Stimulated activated CD8-positive, alpha-beta memory T cell treated with anti-CD3 and anti-CD28 coated beads, Interleukin-12 subunit alpha, Interleukin-12 subunit beta, amount 100 ng/mL, for 24 hours (primary cell): ENCODE results near the gene TEAD1.

Source experiments
- DNase-seq: peaks from one replicate; pipeline ENCODE4 v3.0.0-alpha.2; 2020; ENCODE audit errors: extremely low read depth

Gene TEAD1

DNA sequence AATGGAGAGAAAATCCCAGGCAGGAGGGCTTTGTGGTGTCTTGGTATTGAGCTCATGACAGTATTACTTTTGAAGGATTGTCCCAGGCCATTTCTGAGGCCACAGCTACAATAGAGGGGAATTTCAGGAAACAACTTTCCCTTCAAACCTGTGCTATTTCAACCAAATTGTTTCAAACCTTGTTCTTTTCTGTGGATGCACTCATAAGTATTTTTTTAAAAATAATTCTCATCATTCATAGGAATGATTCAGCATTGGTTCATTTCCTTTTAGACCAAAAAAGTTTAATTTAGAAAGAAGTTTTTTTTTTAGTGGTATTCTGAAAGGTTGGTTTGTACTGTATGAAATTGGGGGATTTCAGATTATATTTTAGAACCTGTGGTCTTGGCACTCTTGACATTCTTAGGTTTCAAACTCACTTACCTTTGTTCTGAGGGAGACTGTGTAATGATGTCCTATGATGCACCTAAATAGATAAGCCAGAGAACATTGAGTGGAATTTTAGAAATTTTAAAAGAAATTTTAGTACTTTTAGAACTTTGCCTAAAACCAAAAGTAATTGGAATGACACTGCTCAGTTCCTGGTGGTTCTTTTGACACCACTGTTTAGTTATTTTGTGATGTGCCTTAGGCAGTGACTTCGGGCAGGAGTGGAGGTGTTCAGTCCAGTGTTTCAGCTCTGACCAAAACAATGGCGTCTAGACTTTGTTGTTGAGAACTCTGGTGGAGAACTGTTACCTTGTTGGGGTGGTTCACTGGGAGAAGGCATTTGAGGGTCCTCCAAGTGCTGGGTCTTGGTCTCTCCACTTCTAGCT is 12.2 kb downstream of the TEAD1 start:
- no peak for DNase-seq

DNA sequence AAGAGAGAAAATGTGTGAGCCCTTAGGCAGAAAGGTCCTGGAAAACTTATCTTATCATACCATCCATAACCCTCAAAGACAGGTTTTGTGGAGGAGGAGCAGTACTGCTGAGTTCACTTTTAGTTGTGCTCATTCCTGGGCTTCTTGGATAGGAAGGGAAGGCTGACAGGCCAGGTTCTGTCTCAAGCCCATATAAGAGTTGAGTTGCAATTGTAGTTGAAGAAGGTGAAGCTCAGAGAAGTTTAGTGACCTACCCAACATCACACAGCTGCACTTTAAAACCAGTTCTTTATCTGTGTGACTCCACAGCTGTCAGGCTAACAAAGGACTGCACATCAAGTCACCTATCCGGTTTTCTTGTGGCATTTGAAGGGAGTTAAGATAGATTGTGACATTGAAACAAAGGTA is 13.0 kb downstream of the TEAD1 start:
- no peak for DNase-seq

DNA sequence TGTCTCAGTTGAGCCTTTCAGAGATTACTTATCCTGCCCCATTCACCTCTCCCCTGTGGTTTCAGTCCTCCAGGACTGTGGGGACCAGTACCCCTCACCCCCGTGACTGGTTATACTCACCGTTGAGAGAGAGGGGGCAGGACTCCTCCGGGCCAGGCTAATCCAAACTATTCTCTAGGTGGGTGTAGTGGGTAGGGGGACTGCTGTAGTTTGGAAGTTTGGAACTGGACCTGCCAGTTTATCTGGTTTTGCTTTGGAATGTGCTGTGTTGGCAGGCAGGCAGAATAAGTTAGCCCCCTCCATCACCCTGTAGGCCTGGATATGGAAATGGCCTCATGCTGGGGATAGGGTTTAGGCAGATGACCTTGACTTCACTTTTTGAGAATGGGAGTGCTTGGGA is 13.5 kb downstream of the TEAD1 start:
- no peak for DNase-seq

DNA sequence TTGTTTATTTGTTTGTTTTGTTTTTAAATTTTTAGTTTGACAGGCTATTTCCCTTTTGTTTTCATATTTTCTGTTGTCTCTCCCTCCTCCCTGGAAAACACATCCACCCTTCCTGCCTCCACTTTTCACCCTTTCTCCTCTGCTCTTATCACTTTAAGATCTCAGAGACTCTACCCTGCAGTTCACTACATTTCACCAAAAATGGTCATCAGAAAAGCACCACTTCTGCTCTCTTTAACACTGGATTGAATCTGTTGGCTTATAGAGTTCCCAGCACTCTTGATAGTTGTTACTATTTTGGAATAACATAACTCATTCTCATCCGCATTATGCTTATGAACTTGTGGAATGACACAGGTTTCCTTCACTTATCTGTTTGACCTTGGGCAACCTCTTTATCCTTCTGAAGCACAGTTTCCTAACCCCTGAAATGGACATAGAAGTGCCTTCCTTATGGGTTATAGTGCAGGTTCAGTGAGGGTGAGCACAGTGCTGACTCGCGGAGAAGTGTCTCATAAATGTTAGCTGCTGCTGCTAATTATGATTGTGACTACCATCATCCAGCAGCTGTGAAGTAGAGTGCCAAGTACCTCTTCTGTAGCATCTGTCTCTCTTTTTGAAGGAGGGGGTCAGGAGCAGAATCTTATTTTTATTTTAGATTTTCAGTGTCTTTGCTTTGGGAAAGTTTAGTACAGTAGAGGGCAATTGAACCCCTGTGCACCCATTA is 15.0 kb downstream of the TEAD1 start:
- DNase-seq: no peak

DNA sequence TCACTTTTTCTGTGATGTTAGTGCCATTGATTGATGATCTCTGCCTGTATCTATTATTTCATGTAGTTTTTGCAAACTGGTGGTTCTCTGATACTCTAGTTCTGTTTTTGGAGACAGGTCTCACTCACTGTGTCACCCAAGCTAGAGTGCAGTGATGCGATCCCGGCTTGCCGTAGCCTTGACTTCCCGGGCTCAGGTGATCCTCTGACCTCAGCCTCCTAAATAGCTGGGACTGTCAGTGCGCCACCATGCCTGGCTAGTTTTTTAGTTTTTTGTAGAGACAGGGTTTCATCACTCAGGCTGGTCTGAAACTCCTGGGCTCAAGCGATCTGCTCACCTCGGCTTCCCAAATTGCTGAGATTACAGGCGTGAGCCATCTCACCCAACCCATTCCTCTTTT is 16.4 kb downstream of the TEAD1 start:
- no peak for DNase-seq

DNA sequence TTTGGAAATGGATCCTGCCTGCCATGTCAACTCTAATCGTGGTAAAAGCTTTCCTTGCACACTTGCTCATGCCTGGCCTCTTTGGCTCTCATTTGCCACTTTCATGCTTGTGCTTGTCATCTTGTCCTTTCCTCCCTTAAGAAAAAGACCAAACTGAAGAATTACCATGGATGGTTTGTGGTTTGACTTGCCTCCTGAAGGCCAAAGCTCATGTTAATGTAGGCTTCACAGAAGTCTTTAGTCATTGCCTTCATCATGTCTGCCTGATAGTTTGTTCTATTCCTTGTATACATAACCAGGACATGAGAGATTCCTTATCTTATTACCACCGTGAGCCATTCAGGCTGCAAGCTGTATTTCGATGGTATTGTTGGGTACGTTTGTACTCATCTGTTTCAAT is 17.3 kb downstream of the TEAD1 start:
- DNase-seq: no peak

DNA sequence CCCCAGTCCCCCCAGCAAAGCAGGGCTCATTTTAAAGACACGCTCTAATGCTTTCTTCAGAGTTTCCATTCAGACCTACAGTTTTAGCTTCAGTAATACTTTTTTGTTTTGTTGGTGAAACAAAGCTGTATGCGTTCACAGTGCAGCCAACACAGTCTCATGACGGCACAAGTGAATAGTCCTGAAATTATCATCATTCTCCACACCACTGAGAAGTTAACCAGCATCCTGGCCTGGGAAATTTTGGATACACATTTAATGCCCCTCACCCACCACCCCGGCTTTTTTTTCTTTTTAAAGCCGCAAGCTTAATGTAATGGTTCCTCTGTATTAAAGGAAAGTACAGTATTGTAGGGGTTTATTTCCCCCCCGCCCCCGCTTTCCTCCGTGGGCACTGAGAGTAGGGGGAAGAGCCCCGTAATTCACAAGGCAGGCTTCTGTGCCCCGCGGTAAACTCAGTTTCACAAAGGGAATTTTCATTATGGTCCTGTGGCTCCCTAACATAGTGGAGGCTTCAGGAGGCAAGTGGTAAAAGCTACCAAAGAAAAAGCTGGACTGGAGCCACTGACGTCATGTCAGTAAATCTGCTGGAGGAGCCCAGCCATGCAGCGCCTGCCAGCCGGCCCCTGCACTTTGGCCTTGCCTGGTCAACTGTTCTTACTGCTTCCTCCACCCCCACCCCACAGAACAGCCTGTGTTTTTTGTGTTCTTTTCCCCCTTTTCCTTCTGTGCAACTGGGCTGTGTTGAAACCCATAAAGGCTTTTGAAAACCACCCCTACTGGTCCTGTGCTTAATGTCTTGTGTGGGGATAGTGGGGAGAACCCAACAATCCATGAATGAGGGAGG is 18.2 kb downstream of the TEAD1 start:
- no peak for DNase-seq

DNA sequence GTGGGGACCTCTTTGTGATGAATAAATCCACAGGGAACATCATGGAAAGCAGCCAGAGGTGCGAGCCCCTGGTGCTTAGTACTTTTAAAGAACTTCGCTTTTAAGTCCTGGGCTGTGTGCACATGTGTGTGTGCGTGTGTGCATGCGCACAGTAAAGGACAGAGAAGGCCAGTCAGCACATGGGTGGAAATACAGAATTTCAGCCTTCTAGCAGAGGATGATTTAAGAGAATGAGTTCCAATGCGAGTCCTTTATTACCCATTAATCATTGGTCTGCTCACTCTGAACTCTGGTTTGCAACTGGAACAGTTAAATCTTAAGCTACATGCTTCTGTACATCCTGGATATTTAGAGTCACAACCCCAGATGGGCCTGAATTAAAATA is 18.9 kb downstream of the TEAD1 start:
- DNase-seq: no peak

DNA sequence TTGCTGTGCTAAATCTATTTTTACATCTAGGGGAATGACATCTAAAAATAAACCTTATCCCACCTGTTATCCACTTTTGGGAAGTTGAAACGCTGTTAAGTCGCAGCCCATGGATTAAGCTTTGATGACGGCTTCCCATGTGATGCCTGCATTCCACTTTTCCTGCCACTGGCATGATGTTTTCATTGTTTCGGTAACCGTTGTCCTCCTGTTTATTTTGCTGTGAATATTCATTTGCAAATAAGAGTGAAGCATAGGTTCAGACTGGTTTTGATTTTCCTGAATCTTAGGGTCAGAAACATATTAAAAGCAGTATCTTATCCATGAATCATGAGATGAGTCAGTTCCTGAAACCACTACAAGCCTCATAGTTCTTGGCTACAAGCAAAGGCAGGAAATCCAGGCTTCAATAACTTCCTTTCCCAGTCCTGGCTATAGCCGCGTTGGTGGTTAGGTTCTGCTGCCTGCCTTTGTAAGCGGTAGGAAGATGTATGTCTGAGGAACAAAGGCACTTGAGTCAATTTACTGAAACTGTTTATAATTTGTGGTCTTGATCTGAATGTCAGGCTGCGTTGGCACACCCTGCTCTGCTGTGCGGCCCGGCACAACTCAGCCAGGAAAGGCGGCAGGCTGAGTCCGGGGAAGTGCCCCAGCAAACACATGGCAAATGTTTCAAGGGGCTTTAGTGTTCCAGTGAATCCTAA is 19.4 kb downstream of the TEAD1 start:
- DNase-seq: no peak

DNA sequence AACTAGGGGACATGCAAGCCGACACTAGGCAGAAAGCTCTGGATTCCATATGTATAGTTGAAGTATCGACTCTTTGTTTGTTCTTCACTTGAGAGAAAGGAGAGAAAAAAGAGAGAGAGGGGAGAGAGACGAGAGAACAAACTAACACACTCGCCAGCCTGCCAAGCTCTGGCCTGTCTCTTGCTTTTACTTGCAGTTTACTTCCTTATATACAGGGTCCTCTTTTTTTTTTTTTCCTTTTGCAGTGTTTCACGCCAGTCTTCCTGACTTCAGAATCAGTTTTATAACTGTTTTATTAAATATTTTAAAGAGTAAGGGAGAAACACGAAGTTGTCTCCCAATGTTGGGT is 19.9 kb downstream of the TEAD1 start:
- no peak for DNase-seq

DNA sequence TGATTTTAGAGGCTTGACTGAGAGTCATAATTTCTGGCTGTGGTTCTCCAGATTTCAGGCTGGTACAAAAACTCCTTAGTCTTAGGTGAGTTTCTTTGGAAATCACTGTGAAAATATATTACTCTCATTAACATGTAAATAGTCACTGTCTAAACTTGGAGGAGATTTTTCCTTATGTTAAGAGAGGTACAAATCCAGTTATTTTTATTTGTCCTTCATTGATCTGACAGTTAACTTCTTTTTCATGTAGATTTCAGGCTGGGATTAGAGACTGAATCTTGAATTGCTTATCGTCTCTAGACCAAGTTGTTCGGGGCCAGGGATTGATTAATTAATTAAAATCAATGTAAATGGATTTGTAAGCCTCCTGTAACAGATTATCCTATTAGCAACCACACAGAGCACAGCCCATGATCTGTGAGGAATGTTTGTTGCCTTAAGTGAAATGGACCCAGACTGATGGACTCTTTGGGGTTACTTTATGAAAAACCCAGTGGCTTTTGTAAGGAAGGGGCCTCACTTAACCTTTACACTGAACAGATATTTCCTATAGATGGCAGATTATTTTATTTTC is 21.1 kb downstream of the TEAD1 start:
- no peak for DNase-seq

DNA sequence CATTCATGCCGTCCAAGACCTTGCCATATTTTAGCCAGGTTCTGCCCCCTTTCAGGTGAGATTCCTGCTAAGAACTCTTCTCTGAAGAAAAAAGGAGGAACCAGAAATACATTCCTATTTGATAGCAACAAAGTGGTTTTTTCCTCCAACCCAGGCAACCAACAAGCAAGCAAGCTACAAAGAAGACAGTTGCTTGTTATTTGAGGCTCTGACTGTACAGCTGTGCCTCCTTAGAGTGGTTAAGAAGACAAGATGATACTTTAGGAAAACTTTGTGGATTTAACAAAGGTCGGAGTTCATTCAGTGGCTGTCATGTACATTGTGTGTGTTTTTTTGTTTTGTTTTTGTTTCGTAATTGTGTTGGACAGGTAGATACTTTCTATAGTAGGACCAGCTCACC is 21.7 kb downstream of the TEAD1 start:
- no peak for DNase-seq

DNA sequence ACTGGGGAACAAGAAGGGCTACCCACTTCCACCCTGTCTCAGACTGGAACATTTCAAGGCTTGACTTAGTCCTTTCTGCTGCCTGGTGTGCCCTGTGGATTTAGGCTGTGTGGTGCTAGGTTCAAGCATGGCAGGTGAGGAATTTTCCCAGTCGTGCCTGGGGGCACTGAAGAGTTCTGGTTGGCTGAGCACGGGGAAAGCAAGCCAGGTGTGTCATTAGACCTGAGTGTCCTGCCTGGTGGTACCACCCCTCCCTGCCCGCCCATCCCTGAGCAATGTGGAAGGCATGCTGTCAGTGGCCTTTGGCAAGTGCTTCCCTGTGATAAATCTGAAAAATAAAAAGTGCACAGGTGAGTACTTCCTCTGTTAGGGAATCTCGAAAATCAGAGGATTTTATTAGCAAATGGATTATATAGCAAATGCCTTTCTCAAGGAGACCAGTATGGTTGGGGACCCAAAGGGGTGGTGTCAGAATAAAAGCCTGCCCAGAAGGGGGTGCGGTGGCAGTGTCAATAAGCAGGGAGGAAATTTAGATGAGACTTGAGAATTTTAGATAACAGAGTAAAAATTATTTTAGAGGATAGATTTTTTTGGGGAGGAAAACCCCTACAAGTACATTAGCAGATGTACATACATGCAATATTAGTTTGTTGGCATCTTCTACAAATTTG is 22.8 kb downstream of the TEAD1 start:
- DNase-seq: no peak

DNA sequence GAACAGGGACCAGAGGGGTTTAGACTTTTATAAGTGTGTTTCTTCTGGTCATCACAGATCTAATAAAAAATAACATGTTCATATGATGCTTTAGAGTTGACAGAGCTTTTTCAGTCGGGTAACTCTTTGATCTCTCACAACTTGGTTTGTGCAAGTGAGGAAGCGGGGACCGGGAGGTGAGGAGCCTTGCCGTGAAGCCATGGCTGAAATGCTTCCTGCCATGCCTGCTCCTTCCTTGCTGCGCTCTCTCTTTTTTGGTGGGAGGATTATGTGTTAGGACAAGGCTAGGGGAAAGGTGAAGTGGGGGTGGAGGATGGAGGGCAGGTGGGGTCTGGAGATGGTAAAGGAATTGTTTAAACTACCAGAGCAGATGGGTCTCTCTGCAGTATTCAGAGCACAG is 23.8 kb downstream of the TEAD1 start:
- DNase-seq: no peak

DNA sequence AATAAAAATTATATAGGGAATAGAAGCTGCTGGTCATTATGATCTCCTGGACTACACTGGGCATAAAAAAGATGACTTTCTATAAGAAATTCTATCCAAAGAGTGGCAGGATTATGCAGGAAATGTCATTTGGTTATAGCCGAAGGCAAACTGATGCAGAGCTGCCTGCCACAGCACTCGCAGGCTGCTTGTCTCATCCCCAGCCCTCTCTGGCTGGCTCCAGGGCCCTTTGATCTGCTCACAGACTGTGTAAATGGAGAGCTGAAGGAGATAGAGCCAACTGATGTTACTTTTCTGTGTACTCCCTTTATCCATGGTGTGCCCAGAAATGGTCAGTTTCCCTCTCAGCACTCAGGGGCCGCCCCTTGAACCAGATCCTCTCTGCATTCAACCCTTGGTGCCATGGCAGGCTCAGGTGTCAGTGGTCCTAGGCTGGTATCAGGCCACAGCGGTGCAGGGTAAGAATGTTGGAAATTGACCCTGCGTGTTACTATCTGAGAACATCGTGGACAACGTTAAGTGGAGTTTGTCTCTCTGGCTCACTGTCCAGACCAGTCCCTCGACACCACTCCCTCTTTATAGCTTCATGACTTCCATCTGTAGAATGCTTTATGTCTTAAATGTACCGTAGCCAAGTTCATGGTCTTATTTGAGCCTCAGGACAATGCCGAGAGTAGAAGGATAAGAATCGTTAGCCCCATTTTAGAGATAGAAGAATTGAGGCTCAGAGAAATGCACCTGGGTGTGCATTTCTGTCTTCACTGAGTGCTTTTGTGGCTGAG is 27.8 kb downstream of the TEAD1 start:
- DNase-seq: no peak

DNA sequence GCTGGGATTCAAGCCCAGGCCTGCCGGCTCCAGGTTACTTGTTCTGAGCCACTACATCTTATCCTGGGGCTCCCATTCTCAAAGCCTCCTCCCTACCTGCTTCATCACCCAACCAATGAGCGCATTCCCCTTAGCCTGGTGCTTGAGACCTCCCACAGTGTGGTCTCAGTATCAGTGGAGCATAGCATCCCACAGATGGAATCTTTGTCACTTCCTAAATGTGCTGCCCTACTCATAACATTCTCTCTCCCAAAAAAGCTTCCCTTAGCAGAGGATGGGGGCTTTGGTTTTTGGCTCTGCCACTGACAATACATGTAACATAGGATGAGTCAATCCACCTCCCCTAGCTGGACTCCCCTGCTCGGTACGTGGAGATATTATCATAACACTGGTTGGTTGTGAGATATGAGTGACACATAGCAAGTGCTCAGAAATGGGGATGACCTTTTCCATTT is 28.8 kb downstream of the TEAD1 start:
- no peak for DNase-seq

DNA sequence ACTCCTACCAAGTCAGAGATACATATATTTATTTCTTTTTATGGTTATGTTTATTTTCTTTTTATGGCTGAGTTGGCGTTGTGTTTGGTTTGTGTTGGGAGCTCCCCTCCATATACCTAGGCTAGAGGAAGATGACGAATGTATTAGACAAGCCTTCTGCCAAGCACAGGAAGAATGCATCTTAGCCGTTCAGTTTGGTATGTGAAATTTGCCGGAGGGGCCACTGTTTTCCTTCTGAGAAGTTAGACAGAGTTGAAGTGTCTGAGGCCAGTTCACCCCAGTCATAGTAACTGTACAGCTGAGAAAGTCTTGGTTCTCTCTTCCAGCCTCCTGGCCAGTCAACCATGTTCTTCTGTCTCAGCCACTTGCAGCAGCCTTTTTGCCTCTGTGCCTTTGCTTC is 29.8 kb downstream of the TEAD1 start:
- no peak for DNase-seq

DNA sequence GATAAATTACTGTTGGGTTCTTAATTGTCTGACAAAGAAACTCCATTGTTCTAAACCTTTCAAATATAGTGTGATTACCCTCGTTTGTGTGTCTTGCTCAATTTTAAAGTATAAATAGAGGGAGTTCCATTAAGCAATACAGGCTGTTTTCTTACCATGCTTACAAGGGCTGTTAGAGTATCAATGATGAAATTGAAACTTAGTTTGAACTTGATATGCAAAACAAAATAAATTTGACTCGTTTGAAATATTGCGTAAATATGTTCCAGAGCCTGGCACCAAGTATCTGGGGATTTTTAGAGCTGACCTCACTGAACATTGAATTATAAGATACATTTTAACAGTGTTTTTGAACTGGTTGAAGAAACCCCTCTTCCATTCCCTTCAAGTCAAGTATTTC is 31.7 kb downstream of the TEAD1 start:
- no peak for DNase-seq

DNA sequence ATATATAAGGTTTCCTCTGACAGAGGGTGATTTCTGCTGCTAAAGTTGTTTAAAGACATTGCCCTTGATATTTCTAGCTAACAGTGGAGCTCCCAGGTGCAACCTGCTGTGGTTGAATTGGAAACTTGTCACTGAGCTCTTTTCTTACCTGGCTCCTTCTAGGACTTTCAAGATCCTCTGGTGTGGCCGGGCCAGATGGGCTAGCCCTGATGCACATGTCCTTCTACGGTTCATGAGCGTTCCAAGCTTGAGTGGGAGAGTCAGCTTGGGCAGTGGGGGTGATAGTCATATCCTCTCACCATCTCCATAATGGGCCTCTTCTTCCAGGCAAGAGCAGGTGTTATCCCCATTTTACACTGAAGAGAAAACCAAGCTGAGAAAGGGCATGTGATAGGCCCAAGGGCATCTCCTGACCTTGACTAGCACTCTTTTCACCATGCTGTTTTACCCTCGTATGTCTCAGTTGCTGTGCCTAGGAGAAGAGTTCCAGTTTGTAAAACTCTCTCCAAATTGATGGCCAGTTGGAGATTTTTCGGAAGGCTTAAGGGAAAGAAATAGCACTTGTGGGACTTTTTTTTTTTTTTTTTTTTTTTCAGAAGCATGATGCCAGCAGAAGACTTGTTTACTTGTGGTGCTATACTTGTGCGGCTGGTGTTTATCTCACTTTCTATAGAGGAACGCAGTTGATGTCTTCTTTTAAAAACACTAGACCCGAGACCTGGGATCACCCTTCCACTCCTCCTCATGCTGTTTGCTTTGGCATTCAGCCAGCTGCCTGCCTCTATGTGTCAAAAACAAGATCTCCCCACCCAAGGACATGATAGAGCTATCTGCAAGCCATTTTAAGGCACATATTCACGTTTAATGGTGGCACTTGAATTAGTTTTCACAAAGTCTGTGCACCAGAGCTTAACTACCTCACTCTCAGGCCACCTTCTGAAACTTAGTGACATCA is 32.6 kb downstream of the TEAD1 start:
- no peak for DNase-seq
